ENCODE measurements around the gene MRPL53. TPM values are rescaled to one million over a fixed set of nuclear protein-coding genes. Genes with fewer than 3 reads are reported as not detected.

MRPL53 gene
- total and polyA plus RNA-seq, 9 of the 15 experiments (the other 6 are each of a cell fraction or from before 2014, with no cell fraction given): 11.5 to 87.9 (median 41.1) TPM

GRCh38 chr2:74502147-74502719, 29.8 kb upstream of the MRPL53 start (continued):
- TF ChIP-seq CTCFL (IDR thresholded peaks at IDR 0.05; ENCODE audit: borderline replicate concordance, insufficient read depth, low read depth, low read length, poor library complexity, severe bottlenecking) (no peak), MEF2A (IDR thresholded peaks at IDR 0.05; ENCODE audit: control insufficient read depth, low read depth, low read length) (no peak), EGR1 (conservative IDR thresholded peaks at IDR 0.05) (peak; percentile 94), ZNF740 (CRISPR knock-in tag; IDR thresholded peaks at IDR 0.05) (no peak), ZNF740 (tag; IDR thresholded peaks at IDR 0.05) (peak in 1 of 2 experiments; percentile 23; a peak in 1 of 4 replicates), TEAD4 (IDR thresholded peaks at IDR 0.05; ENCODE audit: low read length) (peak; percentile 41; the same call in 1 of the 2 replicates), TEAD4 (CRISPR knock-in tag; IDR thresholded peaks at IDR 0.05; ENCODE audit: borderline replicate concordance) (no peak), CBFA2T2 (conservative IDR thresholded peaks at IDR 0.05) (peak; percentile 50), ZC3H8 (IDR thresholded peaks at IDR 0.05) (no peak), SIN3A (IDR thresholded peaks at IDR 0.05; ENCODE audit: borderline replicate concordance in 2 of 2, control insufficient read depth in 1 of 2, low read depth in 2 of 2, low read length in 2 of 2) (0 out of 4 replicates have a peak, but pooled peaks of 1 of the 2 experiments have one; percentile 22), NR2C1 (IDR thresholded peaks at IDR 0.05) (peak; percentile 81), NR2C1 (tag; IDR thresholded peaks at IDR 0.05) (peak; percentile 87), HMG20B (CRISPR knock-in tag; IDR thresholded peaks at IDR 0.05) (no peak), ESRRA (IDR thresholded peaks at IDR 0.05; ENCODE audit: borderline replicate concordance, low read depth) (peak; percentile 22; the same call in 1 of the 2 replicates), SMARCB1 (IDR thresholded peaks at IDR 0.05; ENCODE audit: insufficient read length, low read depth) (no peak)
- TF ChIP-seq, protein P1, sequence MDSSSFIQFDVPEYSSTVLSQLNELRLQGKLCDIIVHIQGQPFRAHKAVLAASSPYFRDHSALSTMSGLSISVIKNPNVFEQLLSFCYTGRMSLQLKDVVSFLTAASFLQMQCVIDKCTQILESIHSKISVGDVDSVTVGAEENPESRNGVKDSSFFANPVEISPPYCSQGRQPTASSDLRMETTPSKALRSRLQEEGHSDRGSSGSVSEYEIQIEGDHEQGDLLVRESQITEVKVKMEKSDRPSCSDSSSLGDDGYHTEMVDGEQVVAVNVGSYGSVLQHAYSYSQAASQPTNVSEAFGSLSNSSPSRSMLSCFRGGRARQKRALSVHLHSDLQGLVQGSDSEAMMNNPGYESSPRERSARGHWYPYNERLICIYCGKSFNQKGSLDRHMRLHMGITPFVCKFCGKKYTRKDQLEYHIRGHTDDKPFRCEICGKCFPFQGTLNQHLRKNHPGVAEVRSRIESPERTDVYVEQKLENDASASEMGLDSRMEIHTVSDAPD (CRISPR knock-in tag; IDR thresholded peaks at IDR 0.05): no peak
